ENCODE results near the gene SMC6.

- TF ChIP-seq CTCF (IDR thresholded peaks at IDR 0.05 in 4 of 5, conservative IDR thresholded peaks at IDR 0.05 in 1 of 5) = no peak
- TF ChIP-seq POLR2A (IDR thresholded peaks at IDR 0.05) = no peak
Observed at GRCh38 chr2:17664534-17664933, 89.1 kb downstream of the SMC6 start.
